NCI-H2107 treated with DMSO at 0.1 percent for 48 hours (cell line): ENCODE data around the gene GHRH.

ENCODE experiments used
- DNase-seq: peaks from one replicate; lab custom pipeline; 2025; ENCODE audit not compliant: unreplicated experiment; lab: John Stamatoyannopoulos, UW

Gene GHRH

GRCh38 chr20:37263686-37264085, 2.1 kb upstream of the GHRH start:
- no peak for DNase-seq

DNA sequence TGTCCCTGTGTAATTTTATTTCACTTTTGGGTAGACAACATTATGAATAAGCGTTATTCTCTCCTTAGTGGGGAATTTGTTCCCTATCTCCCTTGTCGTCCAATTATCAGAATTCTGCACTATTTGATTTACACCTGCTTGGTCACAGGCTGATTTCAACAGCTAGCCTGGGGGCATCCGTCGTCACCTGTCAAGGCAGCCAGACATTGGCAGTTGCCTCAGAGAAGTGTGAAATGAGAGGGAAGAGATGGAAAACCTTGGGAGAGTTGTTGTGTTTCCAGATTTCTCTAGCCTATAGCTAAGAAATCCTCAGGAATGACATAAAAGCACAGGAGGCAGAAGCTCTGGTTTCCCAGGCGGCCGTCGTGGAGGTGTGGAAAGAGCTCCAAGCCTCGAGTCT, 891 bp upstream of the GHRH start:
- DNase-seq: no peak

DNA sequence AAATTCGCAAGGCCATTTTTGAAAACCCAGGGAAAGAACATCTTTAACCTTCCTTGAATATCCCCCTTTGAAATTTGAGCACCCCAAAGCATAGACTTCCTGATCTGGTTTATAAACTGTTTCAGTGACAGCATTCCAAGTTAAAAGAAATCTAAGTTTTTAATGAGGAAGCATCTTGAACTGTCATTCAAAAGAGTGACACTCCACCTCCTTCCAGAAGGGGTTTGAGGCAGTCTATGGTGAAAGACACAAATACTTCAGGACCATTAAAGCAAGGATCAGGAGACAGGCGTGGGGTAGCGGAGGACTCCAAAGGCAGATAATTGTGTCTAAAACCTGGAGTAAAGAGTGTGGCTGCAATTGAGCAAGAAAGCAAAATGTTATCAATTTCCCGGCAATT, 691 bp downstream of the GHRH start:
- DNase-seq: no peak

GRCh38 chr20:37259865-37260264, 1.7 kb downstream of the GHRH start:
- peak; percentile 95 for DNase-seq

- DNase-seq: no peak
Measured at GRCh38 chr20:37259031-37259430, 2.6 kb downstream of the GHRH start.

DNA sequence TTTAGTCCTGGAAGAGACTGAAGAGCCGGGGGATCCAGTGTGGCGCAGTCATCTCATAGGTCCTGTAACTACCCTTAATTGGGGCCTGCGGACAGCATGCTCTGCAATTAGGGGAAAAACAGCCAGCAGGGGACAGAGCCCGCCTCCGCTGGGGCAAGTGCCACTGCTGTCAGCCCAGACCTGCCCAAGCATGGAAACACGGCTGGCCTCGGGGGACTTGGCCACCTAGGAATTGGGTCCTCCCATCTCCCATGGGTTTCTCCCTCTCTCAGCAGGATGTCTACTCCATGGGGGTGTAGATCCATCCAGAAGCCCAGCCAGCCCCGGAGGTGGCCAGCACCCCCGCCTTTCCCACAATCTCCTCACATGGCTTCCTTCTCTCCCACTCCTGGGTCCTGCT, 3.6 kb downstream of the GHRH start:
- peak; percentile 77 for DNase-seq

DNA sequence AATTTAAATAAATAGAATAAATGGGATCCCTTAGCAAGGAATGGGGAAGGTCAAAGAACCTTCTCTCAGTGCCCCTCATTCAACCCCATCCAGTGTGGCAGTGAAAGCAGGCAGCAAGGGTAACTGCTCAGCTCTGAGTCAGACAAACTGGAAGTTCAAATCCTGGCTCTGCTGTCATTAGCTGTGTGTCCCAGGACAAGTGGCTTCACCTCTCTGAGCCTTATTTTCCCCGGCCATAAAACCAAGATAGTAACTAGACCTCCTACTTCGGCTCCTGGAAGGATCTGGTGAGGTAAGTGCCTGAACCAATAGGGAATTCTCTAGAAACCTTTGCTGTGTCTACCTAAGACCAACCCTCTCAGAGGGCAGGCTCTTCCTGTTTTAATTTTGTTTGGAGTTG, 4.1 kb downstream of the GHRH start:
- no peak for DNase-seq

GRCh38 chr20:37256286-37256685, 5.3 kb downstream of the GHRH start:
- no peak for DNase-seq

DNA sequence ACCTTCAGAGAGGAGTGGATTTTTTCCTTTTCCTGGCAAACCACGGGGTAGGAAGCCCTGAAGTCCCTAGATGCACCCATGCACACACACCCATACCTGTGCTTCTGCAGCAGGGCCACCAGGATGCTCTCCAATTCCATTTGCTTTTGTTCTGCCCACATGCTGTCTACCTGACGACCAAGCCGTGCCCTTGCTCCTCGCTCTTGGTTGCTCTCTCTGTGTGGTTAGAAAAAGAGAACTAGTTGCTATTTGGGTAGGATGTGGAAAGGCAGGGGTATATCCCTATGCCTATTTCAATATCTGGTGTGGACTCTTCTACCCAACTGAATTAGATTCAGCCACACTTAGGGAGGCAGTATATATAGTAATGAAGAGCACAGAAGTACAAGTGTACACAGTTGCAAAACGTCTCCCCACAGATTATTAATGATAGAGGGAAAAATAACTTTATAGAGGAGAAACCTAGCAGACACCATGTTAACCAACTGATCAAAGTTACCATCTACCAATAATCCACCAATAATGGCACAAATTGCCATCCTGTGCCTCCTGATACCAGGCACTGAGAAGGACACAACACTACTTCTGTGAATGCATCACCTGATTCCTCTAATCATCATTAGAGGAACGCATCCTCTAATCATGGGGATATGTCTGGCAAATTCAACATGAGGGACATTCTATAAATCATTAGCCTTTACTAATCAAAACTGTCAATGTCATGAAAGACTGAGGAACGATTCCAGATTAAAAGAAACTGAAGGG, 7.3 kb downstream of the GHRH start:
- no peak for DNase-seq

DNA sequence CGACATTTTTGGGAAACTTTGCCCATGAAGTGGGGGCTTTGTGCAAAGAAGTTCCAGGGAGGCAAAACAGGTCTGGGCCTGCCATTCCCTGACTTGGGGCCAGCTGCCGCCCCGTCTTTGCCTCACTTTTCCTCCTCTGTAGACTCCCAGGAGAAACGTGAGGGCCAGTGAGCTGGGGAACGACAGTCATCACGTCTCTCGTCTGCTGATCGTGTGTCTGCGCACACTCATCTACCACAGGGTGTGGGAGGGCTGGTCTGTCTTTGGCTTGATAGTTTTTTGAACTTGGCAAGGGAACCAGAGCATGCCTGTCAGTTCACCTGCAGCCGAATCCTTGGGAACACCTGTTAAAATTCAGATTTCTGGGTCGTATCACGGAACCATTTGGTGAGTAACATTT, 8.5 kb downstream of the GHRH start:
- no peak for DNase-seq

- no peak for DNase-seq
Measured at GRCh38 chr20:37251825-37252477, 9.7 kb downstream of the GHRH start.

DNA sequence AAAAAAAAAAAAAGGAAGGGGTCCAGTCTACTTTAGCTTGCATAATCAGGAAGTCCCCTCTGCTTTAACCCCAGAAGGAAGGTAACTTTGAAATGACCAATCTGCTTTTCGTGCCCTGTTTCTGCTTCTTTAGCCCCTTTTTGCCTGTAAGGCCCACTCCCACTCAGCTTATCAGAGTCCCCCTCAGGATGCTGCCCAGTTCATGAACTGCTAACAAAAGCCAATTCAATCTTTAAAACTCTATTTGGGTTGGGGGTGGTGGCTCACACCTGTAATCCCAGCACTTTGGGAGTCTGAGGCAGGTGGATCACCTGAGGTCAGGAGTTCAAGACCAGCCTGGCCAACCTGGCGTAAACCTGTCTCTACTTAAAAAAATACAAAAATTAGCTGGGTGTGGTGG, 12.3 kb downstream of the GHRH start:
- DNase-seq: no peak

GRCh38 chr20:37247547-37247946, 14.1 kb downstream of the GHRH start:
- DNase-seq: no peak

DNA sequence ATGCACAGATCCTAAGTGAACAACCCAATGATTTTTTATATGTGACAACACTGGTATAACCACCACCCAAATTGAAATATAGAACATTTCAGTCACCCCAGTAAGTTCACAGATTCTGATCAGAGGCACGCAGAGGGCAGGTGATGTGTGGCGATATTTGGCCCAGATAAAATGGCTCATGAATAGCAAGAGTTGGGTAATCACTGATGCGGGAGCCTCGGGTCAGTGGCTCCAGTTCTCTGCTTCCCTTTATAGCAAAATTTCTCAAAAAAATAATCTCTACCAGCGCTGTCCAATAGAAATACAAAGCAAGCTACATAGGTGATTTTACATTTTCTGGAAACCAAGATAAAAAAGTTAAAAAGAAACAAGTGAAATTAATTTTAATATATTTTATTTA, 14.9 kb downstream of the GHRH start:
- DNase-seq: no peak

DNA sequence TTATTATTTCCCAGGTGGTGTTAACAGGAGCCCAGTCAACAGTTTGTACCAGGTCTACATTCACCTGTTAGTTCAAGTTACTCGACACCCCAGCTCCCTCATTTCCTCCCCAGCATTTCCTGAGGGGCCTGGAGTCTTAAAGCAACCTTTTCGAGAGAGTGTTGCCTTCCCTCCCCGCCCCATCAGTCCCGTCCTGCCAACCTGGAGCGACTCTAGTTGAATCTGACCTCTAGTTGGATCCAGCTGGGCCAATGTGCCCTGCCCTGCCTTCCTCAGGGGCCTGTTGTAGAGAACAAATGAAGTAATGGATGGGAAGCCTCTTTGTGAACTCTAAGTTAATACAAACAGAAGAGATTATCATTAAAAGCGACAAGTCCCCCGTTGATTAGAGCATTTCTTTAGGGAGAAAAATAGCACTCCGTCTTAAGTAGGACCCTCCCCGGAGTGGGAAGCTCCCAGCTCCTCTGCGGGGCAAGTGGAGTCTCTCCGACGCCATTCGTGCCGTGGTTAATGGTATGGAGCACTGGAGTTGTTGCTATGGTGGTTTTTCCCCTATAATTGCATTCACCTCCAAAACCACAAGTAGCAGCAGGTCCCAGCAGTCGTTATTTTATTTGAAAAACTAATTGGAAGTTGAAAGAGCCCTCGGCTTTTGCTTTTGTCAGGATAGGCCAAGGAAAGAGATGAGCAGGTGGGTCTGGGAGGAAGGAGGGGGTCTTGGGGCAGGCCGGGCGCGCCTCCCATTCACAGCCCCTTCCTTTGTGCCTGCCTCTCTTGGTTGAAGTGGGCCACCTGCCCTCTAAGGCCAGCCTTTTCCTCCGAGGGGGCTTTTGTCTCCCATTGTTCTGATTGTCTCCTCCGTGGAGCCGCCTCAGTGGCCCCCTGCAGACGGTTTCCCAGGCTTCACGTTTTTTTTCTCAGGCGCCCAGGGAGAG, 16.1 kb downstream of the GHRH start:
- DNase-seq: peak; percentile 94

- DNase-seq: peak; percentile 46
Measured at GRCh38 chr20:37244572-37244957, 17.0 kb downstream of the GHRH start.

GRCh38 chr20:37243937-37244571, 17.6 kb downstream of the GHRH start:
- no peak for DNase-seq

GRCh38 chr20:37243076-37243936, 18.3 kb downstream of the GHRH start:
- DNase-seq: peak; percentile 51

DNA sequence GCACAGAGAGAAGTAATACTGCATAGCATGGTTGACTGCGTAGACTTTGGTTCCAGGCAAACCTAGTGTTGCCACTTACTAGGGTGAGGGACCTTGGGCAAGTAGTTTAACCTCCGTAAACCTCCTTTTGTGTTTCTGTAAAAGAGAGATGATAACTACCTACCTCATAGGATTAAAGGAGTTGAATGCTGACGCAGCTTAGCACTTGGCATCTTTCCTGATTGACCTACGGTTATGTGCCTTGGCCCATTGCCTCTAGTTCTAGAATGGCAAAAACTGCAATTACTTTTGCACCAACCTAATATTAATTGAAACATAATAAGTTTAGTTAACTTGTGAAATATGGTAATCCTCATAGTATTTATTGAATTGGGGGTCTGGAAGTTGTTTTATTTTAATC, 19.1 kb downstream of the GHRH start:
- DNase-seq: no peak

DNA sequence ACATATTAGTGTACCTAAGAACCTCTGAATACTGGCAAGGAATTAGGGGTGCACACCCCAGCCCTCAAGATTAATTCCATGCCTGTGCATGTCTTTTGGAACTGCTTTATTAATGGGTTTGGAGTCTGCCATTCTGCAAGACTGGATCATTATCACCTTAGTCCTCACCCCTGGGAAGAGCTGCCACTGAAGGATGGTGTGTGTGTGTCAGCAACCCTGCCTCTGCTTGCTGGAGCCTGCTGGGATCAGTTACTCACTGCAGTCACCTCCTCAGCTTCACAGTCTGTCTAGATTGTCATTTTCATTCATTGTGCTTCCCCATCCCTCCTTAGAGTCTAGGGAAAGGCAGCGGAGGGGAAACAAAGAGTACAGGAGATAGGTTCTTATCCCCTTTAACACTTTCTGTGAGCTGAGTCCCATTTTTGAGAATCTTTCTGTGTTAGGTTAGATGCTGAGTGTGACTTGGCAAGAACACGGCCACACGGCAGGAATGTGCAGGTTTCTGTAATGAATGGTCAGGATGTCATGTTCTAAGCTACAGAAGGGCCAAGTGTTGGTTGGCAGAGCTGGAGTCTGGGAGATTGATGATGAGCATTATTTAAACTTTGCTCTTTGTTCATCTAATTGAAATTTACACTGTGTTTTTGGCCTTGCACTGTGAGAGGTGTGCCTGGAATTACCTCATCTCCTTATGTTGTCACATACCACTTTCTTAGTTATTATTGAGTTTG, 21.1 kb downstream of the GHRH start:
- no peak for DNase-seq
